ENCODE measurements around the gene ALG3.

Gene ALG3

GRCh38 chr3:184234671-184235380 is 13.9 kb downstream of the ALG3 start:
- no peak for DNase-seq

GRCh38 chr3:184234224-184234623 is 14.5 kb downstream of the ALG3 start:
- DNase-seq, result no peak

- no peak for DNase-seq
Observed at GRCh38 chr3:184233127-184233843, 15.5 kb downstream of the ALG3 start.

- DNase-seq, result no peak
Observed at GRCh38 chr3:184231671-184232070, 17.1 kb downstream of the ALG3 start.

- no peak for DNase-seq
Observed at GRCh38 chr3:184230603-184231528, 17.9 kb downstream of the ALG3 start.

- DNase-seq, result no peak
Observed at GRCh38 chr3:184230081-184230602, 18.6 kb downstream of the ALG3 start.

- peak; percentile 66 for DNase-seq
Observed at GRCh38 chr3:184229394-184230080, 19.2 kb downstream of the ALG3 start, which contains the start of gene VWA5B2. Gene VWA5B2 (plus strand): TSS chr3:184229585. CDS start chr3:184230529, 944 bp downstream.

GRCh38 chr3:184228376-184229137 is 20.2 kb downstream of the ALG3 start:
- no peak for DNase-seq

- DNase-seq, result peak; percentile 64
Observed at GRCh38 chr3:184227481-184227935, 21.3 kb downstream of the ALG3 start.

- DNase-seq, result no peak
Observed at GRCh38 chr3:184223946-184224345, 24.8 kb downstream of the ALG3 start.

- no peak for DNase-seq
Observed at GRCh38 chr3:184222521-184222920, 26.2 kb downstream of the ALG3 start.

GRCh38 chr3:184218814-184219213 is 29.9 kb downstream of the ALG3 start:
- DNase-seq, result no peak

- DNase-seq, result no peak
Observed at GRCh38 chr3:184211718-184212117, 37.0 kb downstream of the ALG3 start.

GRCh38 chr3:184211297-184211696 is 37.5 kb downstream of the ALG3 start:
- DNase-seq, result no peak

GRCh38 chr3:184209146-184209923 is 39.4 kb downstream of the ALG3 start:
- no peak for DNase-seq

- DNase-seq, result no peak
Observed at GRCh38 chr3:184203526-184203925, 45.2 kb downstream of the ALG3 start.

GRCh38 chr3:184200825-184201224 is 47.9 kb downstream of the ALG3 start:
- no peak for DNase-seq

- DNase-seq, result no peak
Observed at GRCh38 chr3:184198509-184198908, 50.3 kb downstream of the ALG3 start.

- DNase-seq, result no peak
Observed at GRCh38 chr3:184196536-184196935, 52.2 kb downstream of the ALG3 start.

GRCh38 chr3:184193991-184194539 is 54.7 kb downstream of the ALG3 start:
- no peak for DNase-seq

Data from activated CD4-positive, alpha-beta T cell treated with anti-CD3 and anti-CD28 coated beads, Interleukin-10, Interleukin-2, amounts not matched to agents 100 ng/mL and 50 ng/mL, durations not matched to agents 16 hours and 8 hours (primary cell).